NCI-H1417 (cell line): Measurements from ENCODE around the gene FLVCR2.

Experiments used
- DNase-seq, 3 experiments: peaks; one replicate each; lab custom pipeline; 2025; lab: John Stamatoyannopoulos, UW

Gene FLVCR2

GRCh38 chr14:75630695-75631452 is 52.5 kb downstream of the FLVCR2 start:
- peak in 1 of 3 experiments; percentile 46 for DNase-seq

DNA sequence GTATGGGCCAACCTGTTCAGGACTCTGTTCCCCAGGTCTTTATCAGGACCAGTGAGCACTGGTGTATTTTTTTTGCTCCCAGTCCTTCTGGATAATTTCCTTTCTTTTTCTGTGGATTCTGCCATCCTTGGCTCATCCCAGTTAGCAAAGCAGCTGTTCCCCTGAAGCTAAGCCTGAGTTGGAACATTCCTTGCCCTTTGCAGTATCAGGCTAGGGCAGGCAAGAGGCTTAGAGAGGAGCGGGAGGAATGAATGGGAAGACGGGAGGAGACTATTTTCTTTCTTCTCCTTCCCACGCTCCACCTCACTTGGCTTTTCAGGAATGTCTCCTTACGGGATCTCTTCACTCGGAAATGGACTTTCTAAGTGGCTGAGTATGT is 53.0 kb downstream of the FLVCR2 start:
- peak in 1 of 3 experiments; percentile 22 for DNase-seq

GRCh38 chr14:75634848-75635247 is 56.4 kb downstream of the FLVCR2 start:
- DNase-seq, result no peak

- DNase-seq, result peak in 2 of 3 experiments; percentile 9 to 50
Observed at GRCh38 chr14:75636100-75636692, 57.8 kb downstream of the FLVCR2 start.

- no peak for DNase-seq
Observed at GRCh38 chr14:75640876-75641275, 62.5 kb downstream of the FLVCR2 start.

GRCh38 chr14:75643985-75644384 is 65.6 kb downstream of the FLVCR2 start:
- DNase-seq, result no peak

DNA sequence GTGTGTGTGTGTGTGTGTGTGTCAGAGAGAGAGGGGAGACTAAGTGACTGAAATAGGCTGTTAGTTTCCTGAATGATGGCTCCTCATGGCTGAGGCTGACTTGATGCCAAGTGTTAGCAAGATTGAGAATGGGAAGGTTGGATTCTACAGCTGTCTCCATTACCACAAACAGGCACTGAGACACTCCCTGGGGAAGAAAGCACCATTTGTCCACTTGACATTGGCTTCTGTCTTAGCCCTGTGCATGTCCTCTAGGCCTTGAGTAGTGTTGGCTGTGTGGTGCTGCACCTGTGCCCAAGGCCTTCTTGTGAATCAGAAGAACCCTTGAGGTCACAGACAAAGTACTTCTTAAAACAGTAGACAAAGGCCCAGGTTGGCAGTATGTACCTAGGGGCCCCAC is 66.6 kb downstream of the FLVCR2 start:
- DNase-seq, result peak in 1 of 3 experiments; percentile 93

- DNase-seq, result no peak
Observed at GRCh38 chr14:75646762-75647161, 68.3 kb downstream of the FLVCR2 start.

GRCh38 chr14:75647640-75648039 is 69.2 kb downstream of the FLVCR2 start:
- no peak for DNase-seq

- DNase-seq, result no peak
Observed at GRCh38 chr14:75648066-75648838, 69.8 kb downstream of the FLVCR2 start.

DNA sequence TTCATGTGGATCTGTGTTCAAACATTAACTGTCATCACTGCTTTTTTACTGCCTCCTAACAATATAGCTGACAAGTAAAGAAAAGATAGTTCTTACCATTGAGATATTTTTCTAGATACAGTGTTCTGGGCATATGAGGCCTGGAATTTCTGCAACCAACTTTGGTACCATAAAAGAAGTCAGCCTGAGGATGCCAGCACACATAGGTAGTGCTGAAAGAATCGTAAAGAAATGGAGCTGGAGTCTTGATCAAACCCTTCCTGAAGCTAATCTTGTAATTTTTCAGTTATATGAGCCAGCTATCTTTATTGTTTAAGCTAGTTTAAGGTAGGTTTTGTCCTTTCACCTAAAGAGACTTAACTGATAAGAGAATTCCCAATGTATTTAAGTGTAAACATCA is 70.9 kb downstream of the FLVCR2 start:
- no peak for DNase-seq

GRCh38 chr14:75649773-75650172 is 71.4 kb downstream of the FLVCR2 start:
- DNase-seq, result no peak

- DNase-seq, result no peak
Observed at GRCh38 chr14:75650253-75651058, 72.0 kb downstream of the FLVCR2 start.

DNA sequence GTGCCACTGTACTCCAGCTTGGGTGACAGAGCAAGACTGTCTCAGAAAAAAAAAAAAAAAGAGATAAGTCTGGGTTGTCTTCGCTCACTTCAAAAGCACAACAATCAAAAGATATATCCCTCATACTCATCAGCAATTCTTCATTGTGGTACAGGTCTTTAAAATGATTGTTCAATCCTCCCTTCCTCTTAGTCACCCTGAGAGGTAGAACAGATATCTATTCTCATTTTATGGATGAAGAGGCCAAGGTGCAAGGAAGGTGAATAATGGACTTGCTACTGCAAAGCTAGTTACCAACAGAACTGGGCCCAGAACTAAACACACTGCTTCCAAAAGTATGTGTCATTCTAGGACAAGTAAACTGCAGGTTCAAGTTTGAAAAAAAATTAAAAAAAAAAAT is 75.1 kb downstream of the FLVCR2 start:
- no peak for DNase-seq

DNA sequence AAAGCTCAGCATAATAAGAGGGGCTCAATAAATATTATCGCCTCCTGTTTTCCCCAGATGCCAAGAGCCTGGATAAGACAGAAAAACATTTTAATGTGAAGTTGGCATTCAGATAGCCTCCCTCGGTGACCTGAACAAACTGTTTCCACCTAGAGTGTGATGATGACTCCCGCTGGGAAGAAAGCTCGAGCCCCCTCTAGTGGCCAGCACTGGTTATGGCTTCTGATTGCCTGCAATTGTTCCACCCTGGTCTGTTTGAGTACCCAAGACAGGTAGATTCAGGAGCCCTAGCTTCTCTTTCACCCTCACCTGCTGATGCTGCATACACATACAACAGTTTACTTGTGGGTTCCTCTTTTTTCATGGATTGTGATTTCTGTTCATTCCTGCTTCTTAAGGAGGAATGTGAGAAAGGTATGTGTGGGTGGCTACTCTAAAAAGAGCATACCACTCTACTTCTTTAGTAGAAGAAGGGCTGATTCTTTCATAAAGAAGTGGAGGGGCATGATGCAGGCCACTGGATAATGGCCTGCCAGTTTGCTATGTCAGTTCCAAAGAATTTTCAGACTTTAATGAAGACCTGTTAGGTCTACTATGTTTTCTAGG is 75.8 kb downstream of the FLVCR2 start:
- peak; percentile 40 to 80 (median 76) for DNase-seq

GRCh38 chr14:75655235-75655634 is 76.8 kb downstream of the FLVCR2 start:
- no peak for DNase-seq

DNA sequence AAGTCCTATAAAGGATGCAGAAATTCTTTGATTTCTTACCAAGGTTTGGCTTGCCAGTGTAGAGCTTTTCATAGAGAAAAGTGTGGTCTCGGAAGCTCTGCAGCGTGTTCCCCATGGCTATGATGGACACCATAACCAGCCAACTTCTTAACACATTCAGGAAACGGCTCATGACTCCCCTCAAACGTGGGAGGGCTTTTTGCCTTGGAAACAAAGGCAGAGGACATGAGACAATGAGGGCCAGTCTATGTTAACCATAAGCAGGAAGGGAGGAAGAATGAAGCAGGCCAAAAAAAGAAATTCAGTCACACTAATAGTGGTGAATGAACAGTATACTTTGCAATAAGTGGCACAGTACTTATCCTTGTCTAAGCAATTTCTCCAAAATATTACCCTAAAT is 78.9 kb downstream of the FLVCR2 start:
- DNase-seq, result no peak

DNA sequence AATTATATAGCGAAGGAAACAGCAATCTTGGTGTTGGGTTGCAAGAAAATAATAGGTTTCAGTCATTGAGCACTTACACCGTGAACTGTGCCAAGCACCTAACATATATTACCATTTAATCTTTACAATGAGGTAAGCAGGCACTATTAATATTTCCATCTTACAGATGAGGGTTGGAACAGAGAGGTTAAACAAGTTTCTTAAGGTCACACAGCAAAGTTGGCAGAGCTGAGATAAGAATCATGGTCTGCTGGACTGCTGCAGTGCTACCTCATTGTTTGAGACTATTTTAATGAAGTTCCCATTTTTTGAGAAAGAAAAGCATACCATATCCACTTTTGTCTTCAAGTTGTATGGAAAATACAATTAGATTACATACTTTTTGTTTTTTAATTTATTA is 80.5 kb downstream of the FLVCR2 start:
- DNase-seq, result no peak

DNA sequence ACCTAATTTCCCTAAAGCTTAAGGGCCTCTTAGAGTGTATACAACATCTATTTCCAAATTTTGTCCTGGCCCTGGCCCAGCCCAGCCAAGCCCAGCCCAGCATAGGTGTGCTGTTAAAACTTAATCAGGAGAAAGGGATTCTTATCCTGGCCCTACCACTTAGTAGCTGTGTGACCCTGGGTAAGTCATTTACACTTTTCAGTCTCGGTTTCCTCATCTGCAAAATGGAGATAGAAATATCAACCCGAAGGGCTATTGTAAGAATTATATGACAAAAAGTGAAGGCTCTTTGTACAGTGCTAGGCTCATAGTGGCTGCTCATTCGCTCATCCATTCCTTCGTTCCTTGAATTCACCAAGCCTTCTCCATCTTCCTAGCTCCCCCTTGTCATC is 81.8 kb downstream of the FLVCR2 start:
- no peak for DNase-seq

DNA sequence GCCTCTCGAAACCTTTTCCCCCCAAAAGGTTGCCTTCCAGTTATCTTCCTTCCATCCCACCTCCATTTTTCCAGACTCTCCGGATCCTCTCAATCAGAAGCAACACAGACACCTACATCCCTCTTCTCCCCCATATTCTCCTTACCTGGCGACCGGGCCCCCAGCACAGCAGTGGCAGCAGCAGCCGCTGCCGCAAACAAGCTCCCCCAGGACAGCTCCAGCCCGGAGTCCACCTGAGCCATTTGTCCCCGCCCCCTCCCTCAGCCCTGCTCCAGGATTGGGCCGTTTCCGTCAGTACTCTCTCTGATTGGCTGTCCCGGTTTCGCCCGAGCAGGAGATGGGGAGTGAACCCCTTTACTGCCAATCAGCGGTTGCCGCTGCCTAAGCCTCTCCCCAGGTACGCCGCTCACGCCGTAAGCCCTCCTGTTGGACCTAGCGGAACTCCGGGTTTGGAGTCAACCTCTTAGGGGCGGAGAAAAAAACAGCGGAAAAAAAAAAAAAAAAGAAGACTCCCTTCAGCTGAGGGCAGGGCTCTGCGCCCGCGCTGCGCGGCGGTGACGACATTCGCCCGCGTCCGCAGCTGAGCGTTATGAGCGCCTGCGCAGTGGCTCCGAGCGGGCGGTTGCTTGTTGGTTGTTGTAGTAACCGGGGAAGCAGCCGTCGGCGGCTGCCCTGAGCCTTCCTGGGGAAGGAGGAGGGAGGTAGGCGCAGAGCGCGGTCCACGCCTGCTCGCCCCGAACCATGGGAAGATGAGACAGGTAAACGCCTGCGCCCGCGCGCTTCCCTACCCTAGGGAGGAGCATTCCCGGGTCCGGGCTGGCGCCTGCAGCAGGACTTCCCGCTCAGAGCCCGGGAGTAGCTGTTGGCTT is 82.4 kb downstream of the FLVCR2 start, which contains the start of the genes ERG28 and TTLL5:
ERG28 (minus strand) TSS at position 247 of the 869 bp plus-strand sequence. CDS start 3,374 bp downstream, outside the sequence.
TTLL5 (plus strand) TSS at position 617 of the 869 bp plus-strand sequence. CDS start 1,904 bp downstream, outside the sequence.
- DNase-seq, result peak; percentile 100

DNA sequence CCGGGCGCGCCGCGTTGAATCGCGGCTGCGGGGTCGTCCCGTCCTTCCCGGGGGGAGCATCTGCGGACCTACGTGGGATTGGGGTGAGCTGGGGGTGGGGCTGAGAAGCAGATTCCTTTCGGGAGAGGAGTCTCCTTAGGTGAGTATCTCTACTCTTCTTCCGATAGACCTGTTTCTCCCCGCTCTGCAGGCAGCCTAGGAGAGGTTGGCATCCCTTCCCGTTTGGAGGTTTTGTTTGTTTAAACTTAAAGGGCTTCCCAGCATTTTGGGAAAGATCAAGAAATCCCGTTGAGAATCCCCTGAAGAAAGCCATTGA is 83.0 kb downstream of the FLVCR2 start:
- no peak for DNase-seq
